B cell (primary cell): Measurements from ENCODE around the gene FHIT. TPM values are rescaled to one million over a fixed set of nuclear protein-coding genes. Genes with fewer than 3 reads are reported as not detected.

ENCODE experiments used
- ATAC-seq: fragments of 200-7000 bp; cut with Tn5 transposase; one replicate; pipeline ENCODE4 v1.10.0; 2021; ENCODE audit warnings: low read depth, mild to moderate bottlenecking, moderate number of reproducible peaks, moderate library complexity
- CTCF ChIA-PET: fragments of 350-600 bp; sonication (Branson Sonifier 250); formaldehyde crosslinking; loops from one replicate; lab custom pipeline; 2021; ENCODE audit warnings: antibody characterized with exemption, inconsistent platforms; lab: Charles Lee
- POLR2A ChIA-PET: fragments of 350-600 bp; sonication (Branson Sonifier 250); formaldehyde crosslinking; loops from one replicate; lab custom pipeline; 2021; ENCODE audit warnings: antibody characterized with exemption; lab: Charles Lee
- DNase-seq: peaks from one replicate; pipeline ENCODE4 v3.0.0; 2013
- H2AFZ ChIP-seq: 2 replicates; pipeline ENCODE4 v1.6.1; 2012; ENCODE audit warnings: mild to moderate bottlenecking, low read depth, low read length; ENCODE audit not compliant: insufficient read depth, poor library complexity, severe bottlenecking
- H3K27ac ChIP-seq, 2 donors: 1 replicate in 1 of 2; 2 replicates in 1 of 2; pipeline ENCODE4 v1.5.1; 2012 to 2013; ENCODE audit warnings: low read length in 2 of 2, mild to moderate bottlenecking in 2 of 2, moderate library complexity in 1 of 2
- H3K27me3 ChIP-seq, 4 experiments: fragments of 200-600 bp in 1 of 4; sonication (generic) in 1 of 4; replicated peaks in 1 of 4; 1 replicate in 2 of 4; 2 replicates in 2 of 4; pipeline versions ENCODE4 v1.6.1 to v1.7.0; 2013 to 2016; ENCODE audit warnings: low read length in 3 of 4, mild to moderate bottlenecking in 2 of 4, mixed read lengths in 1 of 4, moderate library complexity in 1 of 4; ENCODE audit not compliant: insufficient read depth in 4 of 4, control insufficient read depth in 3 of 4; ENCODE audit errors: control extremely low read depth in 1 of 4
- H3K36me3 ChIP-seq, 2 experiments: replicated peaks in 1 of 2; 1 replicate in 1 of 2; 2 replicates in 1 of 2; pipeline versions ENCODE4 v1.6.1 to v1.7.1; 2013; ENCODE audit warnings: low read length in 1 of 2; ENCODE audit not compliant: insufficient read depth in 2 of 2, control insufficient read depth in 1 of 2; ENCODE audit errors: control extremely low read depth in 1 of 2, extremely low read depth in 1 of 2
- H3K4me1 ChIP-seq, 2 donors: fragments of 200-600 bp in 1 of 2; sonication (generic) in 1 of 2; 1 replicate in 1 of 2; 2 replicates in 1 of 2; pipeline versions ENCODE4 v1.5.1 to v1.6.1; 2013 to 2017; ENCODE audit warnings: low read length in 2 of 2; ENCODE audit not compliant: control insufficient read depth in 2 of 2, insufficient read depth in 2 of 2
- H3K4me2 ChIP-seq: replicated peaks from 2 replicates; pipeline ENCODE3; 2012; ENCODE audit warnings: mild to moderate bottlenecking, low read depth, low read length; ENCODE audit not compliant: poor library complexity, severe bottlenecking
- H3K4me3 ChIP-seq, 5 experiments: fragments of 200-600 bp in 1 of 5; sonication (generic) in 1 of 5; 1 replicate in 3 of 5; 2 replicates in 2 of 5; pipeline versions ENCODE4 v1.5.1 to v1.7.0; 2011 to 2016; ENCODE audit warnings: low read length in 4 of 5, mild to moderate bottlenecking in 4 of 5, low read depth in 2 of 5, control low read depth in 1 of 5, moderate library complexity in 1 of 5; ENCODE audit not compliant: insufficient read depth in 1 of 5; ENCODE audit errors: control extremely low read depth in 1 of 5, extremely low read depth in 1 of 5
- H3K79me2 ChIP-seq: fragments of 200-600 bp; sonication (generic); one replicate; pipeline ENCODE4 v1.6.0; 2016; ENCODE audit warnings: low read length; ENCODE audit not compliant: control insufficient read depth, insufficient read depth
- H3K9ac ChIP-seq: fragments of 200-600 bp; sonication (generic); 2 replicates; pipeline ENCODE4 v1.6.1; 2017; ENCODE audit warnings: mild to moderate bottlenecking, low read length, moderate library complexity
- H3K9me3 ChIP-seq, 3 donors: one replicate each; pipeline versions ENCODE4 v1.6.1 to v1.7.1; 2013; ENCODE audit warnings: low read length in 2 of 3; ENCODE audit not compliant: control insufficient read depth in 2 of 3, insufficient read depth in 1 of 3; ENCODE audit errors: control extremely low read depth in 1 of 3
- H4K20me1 ChIP-seq: 2 replicates; pipeline ENCODE4 v1.6.0; 2012; ENCODE audit warnings: mild to moderate bottlenecking, low read length; ENCODE audit not compliant: insufficient read depth, control insufficient read depth, poor library complexity, severe bottlenecking
- H3K27ac Mint-ChIP-seq: one replicate; pipeline ENCODE4 v1.8.0; 2021; ENCODE audit warnings: mixed read lengths
- H3K27me3 Mint-ChIP-seq: one replicate; pipeline ENCODE4 v1.8.0; 2021; ENCODE audit warnings: mixed read lengths
- H3K4me1 Mint-ChIP-seq: one replicate; pipeline ENCODE4 v1.8.0; 2021; ENCODE audit warnings: mixed read lengths
- H3K4me3 Mint-ChIP-seq: one replicate; pipeline ENCODE4 v1.8.0; 2021; ENCODE audit warnings: mixed read lengths
- H3K9me3 Mint-ChIP-seq: one replicate; pipeline ENCODE4 v1.8.0; 2022; ENCODE audit warnings: mixed read lengths; ENCODE audit not compliant: insufficient read depth
- CTCF ChIP-seq: fragments of 200-600 bp; IDR thresholded peaks from one replicate; pipeline ENCODE4 v1.8.0; 2022; ENCODE audit warnings: antibody characterized with exemption, mild to moderate bottlenecking
- EZH2 ChIP-seq: IDR thresholded peaks from 2 replicates; pipeline ENCODE4 v1.6.1; 2012; ENCODE audit warnings: borderline replicate concordance, low read depth, mild to moderate bottlenecking, moderate library complexity, low read length; ENCODE audit not compliant: insufficient read depth, poor library complexity, severe bottlenecking
- WGBS: methylation state at CpG from one replicate; pipeline ENCODE4 v1.1.5; 2013; ENCODE audit warnings: missing lambda C conversion rate; ENCODE audit not compliant: insufficient coverage; 5-methylcytosine and 5-hydroxymethylcytosine counted together
- intact Hi-C: fragments of 100-400 bp; cut with micrococcal nuclease; formaldehyde crosslinking; loops from one replicate; pipeline ENCODE4 v1.10.0; 2022
- polyA plus RNA-seq: library from polyadenylated mRNA; depleted of rRNA; stranded (reverse); fragments of >200 nt; gene quantifications from 2 replicates; pipeline ENCODE4 v1.2.3, GENCODE V29; 2012
- total RNA-seq, 2 donors: library from RNA; stranded (reverse); fragments of 120-200 nt in 1 of 2; gene quantifications; 1 replicate in 1 of 2; 2 replicates in 1 of 2; pipeline versions ENCODE4 v1.2.3 to v1.2.4, GENCODE V29; 2013 to 2022

Gene FHIT
- total and polyA plus RNA-seq, 2 donors (not counting 1 experiment from before 2014, with no cell fraction given), result 1.7 to 7.8 TPM

- TF ChIP-seq EZH2, result no peak
- TF ChIP-seq CTCF, result no peak
- Histone ChIP-seq H3K4me1 (no peaks in the 10 kb centered on the region), H3K27ac (no peak overlapping the region), H3K27me3 (no peaks in the 10 kb centered on the region), H3K9me3 (no peaks in the 10 kb centered on the region), H3K9ac (no peak overlapping the region), H3K4me2 (no peak overlapping the region), H3K36me3 (no peaks in the 10 kb centered on the region), H3K4me3 (no peak overlapping the region), H4K20me1 (no peaks in the 10 kb centered on the region), H2AFZ (no peak overlapping the region), H3K79me2 (no peaks in the 10 kb centered on the region)
- CTCF ChIA-PET, result no interaction called here
- no peak overlapping the region for H3K27ac Mint-ChIP-seq
- H3K9me3 Mint-ChIP-seq, result peaks cover 2% of the 10 kb centered on the region
- no peak for ATAC-seq
- H3K4me3 Mint-ChIP-seq, result no peak overlapping the region
- no peaks in the 10 kb centered on the region for H3K27me3 Mint-ChIP-seq
- H3K4me1 Mint-ChIP-seq, result no peaks in the 10 kb centered on the region
- POLR2A ChIA-PET, result no interaction called here
- no peak for DNase-seq
- intact Hi-C loops, result no loop called here
- WGBS, result no CpG with 5 or more reads among the region's 2 CpGs
These were observed 341.7 kb downstream of the FHIT start for GRCh38 chr3:60909526-60909925.

GRCh38 chr3:60906283-60906682 is 345.0 kb downstream of the FHIT start:
- Mint-ChIP-seq H3K27me3 (no peaks in the 10 kb centered on the region), H3K27ac (no peak overlapping the region), H3K4me3 (no peak overlapping the region), H3K9me3 (peaks cover 2% of the 10 kb centered on the region), H3K4me1 (no peaks in the 10 kb centered on the region)
- Histone ChIP-seq H3K4me1 (no peaks in the 10 kb centered on the region), H3K9me3 (no peaks in the 10 kb centered on the region), H3K27ac (no peak overlapping the region), H3K36me3 (no peaks in the 10 kb centered on the region), H2AFZ (no peak overlapping the region), H3K4me2 (no peak overlapping the region), H3K9ac (no peak overlapping the region), H3K27me3 (no peaks in the 10 kb centered on the region), H3K79me2 (no peaks in the 10 kb centered on the region), H4K20me1 (no peaks in the 10 kb centered on the region), H3K4me3 (no peak overlapping the region)
- no peak for TF ChIP-seq CTCF
- CTCF ChIA-PET, result no interaction called here
- intact Hi-C loops, result no loop called here
- WGBS, result no CpG with 5 or more reads among the region's 5 CpGs
- no peak for ATAC-seq
- POLR2A ChIA-PET, result no interaction called here
- no peak for DNase-seq
